Neuronal stem cell (in vitro differentiated cells): ENCODE results near the gene COA4.

Experiments
- DNase-seq: peaks from one replicate; pipeline ENCODE4 v3.0.0-alpha.2; 2013; ENCODE audit warnings: low spot score
- H2AFZ ChIP-seq: one replicate; pipeline ENCODE4 v1.6.1; 2013; ENCODE audit warnings: mild to moderate bottlenecking, low read length, inconsistent platforms
- H2AK5ac ChIP-seq: 2 replicates; pipeline ENCODE4 v1.6.1; 2013; ENCODE audit warnings: low read depth, mild to moderate bottlenecking, inconsistent platforms, low read length, moderate library complexity, mixed read lengths
- H2BK120ac ChIP-seq: 2 replicates; pipeline ENCODE4 v1.6.1; 2013; ENCODE audit warnings: low read depth, mild to moderate bottlenecking, inconsistent platforms, low read length, moderate library complexity, mixed read lengths
- H2BK12ac ChIP-seq: one replicate; pipeline ENCODE4 v1.6.1; 2013; ENCODE audit warnings: low read length, inconsistent platforms
- H2BK15ac ChIP-seq: 2 replicates; pipeline ENCODE4 v1.6.1; 2013; ENCODE audit warnings: mild to moderate bottlenecking, low read length, inconsistent platforms, mixed read lengths
- H2BK5ac ChIP-seq: one replicate; pipeline ENCODE4 v1.6.1; 2013; ENCODE audit warnings: inconsistent platforms, mild to moderate bottlenecking, low read length, moderate library complexity
- H3K14ac ChIP-seq: one replicate; pipeline ENCODE4 v1.6.1; 2013; ENCODE audit warnings: low read length, inconsistent platforms
- H3K18ac ChIP-seq: 2 replicates; pipeline ENCODE4 v1.6.1; 2013; ENCODE audit warnings: low read length, inconsistent platforms
- H3K23ac ChIP-seq: 2 replicates; pipeline ENCODE4 v1.6.1; 2013; ENCODE audit warnings: low read depth, mild to moderate bottlenecking, mixed read lengths, low read length, inconsistent platforms; ENCODE audit not compliant: poor library complexity
- H3K27ac ChIP-seq: replicated peaks from 3 replicates; pipeline ENCODE4 v1.5.1; 2013; ENCODE audit warnings: low read length, inconsistent platforms
- H3K27me3 ChIP-seq, 3 experiments: 2 replicates each; pipeline ENCODE4 v1.6.1; 2013; ENCODE audit warnings: low read length in 3 of 3, mild to moderate bottlenecking in 2 of 3, inconsistent platforms in 1 of 3, low read depth in 1 of 3, mixed read lengths in 1 of 3, moderate library complexity in 1 of 3; ENCODE audit not compliant: control insufficient read depth in 3 of 3, insufficient read depth in 3 of 3
- H3K36me3 ChIP-seq, 2 donors: replicated peaks in 1 of 2; 2 replicates each; pipeline ENCODE4 v1.6.1; 2013; ENCODE audit warnings: low read length in 2 of 2; ENCODE audit not compliant: control insufficient read depth in 2 of 2, insufficient read depth in 2 of 2
- H3K4ac ChIP-seq: 2 replicates; pipeline ENCODE4 v1.6.1; 2013; ENCODE audit warnings: inconsistent platforms, mild to moderate bottlenecking, low read length, moderate library complexity
- H3K4me1 ChIP-seq, 2 donors: 1 replicate in 1 of 2; 2 replicates in 1 of 2; pipeline ENCODE4 v1.6.1; 2013; ENCODE audit warnings: low read length in 2 of 2, low read depth in 1 of 2; ENCODE audit not compliant: control insufficient read depth in 2 of 2, insufficient read depth in 1 of 2
- H3K4me2 ChIP-seq: one replicate; pipeline ENCODE4 v1.6.1; 2013; ENCODE audit warnings: mild to moderate bottlenecking, low read length, inconsistent platforms; ENCODE audit not compliant: insufficient read depth, poor library complexity, severe bottlenecking
- H3K4me3 ChIP-seq, 2 donors: 2 replicates each; pipeline ENCODE4 v1.5.1; 2013; ENCODE audit warnings: low read length in 2 of 2, mild to moderate bottlenecking in 2 of 2, inconsistent platforms in 1 of 2, moderate library complexity in 1 of 2
- H3K79me1 ChIP-seq: one replicate; pipeline ENCODE4 v1.6.1; 2013; ENCODE audit warnings: low read depth, mild to moderate bottlenecking, inconsistent platforms, low read length, moderate library complexity
- H3K9ac ChIP-seq: one replicate; pipeline ENCODE4 v1.6.1; 2013; ENCODE audit warnings: mild to moderate bottlenecking, low read depth, low read length, inconsistent platforms; ENCODE audit not compliant: poor library complexity
- H3K9me3 ChIP-seq, 2 donors: replicated peaks in 1 of 2; 2 replicates each; pipeline versions ENCODE3 to v1.6.1; 2013; ENCODE audit warnings: low read length in 2 of 2, mild to moderate bottlenecking in 2 of 2, inconsistent platforms in 1 of 2, low read depth in 1 of 2, mixed read lengths in 1 of 2, moderate library complexity in 1 of 2; ENCODE audit not compliant: control insufficient read depth in 2 of 2, insufficient read depth in 1 of 2
- H4K8ac ChIP-seq: one replicate; pipeline ENCODE4 v1.6.1; 2013; ENCODE audit warnings: low read depth, mild to moderate bottlenecking, inconsistent platforms, low read length, moderate library complexity
- H4K91ac ChIP-seq: one replicate; pipeline ENCODE4 v1.6.1; 2013; ENCODE audit warnings: low read length, low read depth, mild to moderate bottlenecking, inconsistent platforms; ENCODE audit not compliant: poor library complexity
- WGBS, 2 donors: extraction: QIAGEN DNeasy Blood & Tissue Kit; methylation state at CpG; one replicate each; pipeline ENCODE4 v1.1.7; 2013; ENCODE audit warnings: missing lambda C conversion rate in 2 of 2, mixed read lengths in 1 of 2; ENCODE audit not compliant: insufficient read length in 2 of 2, insufficient replicate concordance in 1 of 2; ENCODE audit errors: extremely low coverage in 2 of 2; 5-methylcytosine and 5-hydroxymethylcytosine counted together

The COA4 gene

DNA sequence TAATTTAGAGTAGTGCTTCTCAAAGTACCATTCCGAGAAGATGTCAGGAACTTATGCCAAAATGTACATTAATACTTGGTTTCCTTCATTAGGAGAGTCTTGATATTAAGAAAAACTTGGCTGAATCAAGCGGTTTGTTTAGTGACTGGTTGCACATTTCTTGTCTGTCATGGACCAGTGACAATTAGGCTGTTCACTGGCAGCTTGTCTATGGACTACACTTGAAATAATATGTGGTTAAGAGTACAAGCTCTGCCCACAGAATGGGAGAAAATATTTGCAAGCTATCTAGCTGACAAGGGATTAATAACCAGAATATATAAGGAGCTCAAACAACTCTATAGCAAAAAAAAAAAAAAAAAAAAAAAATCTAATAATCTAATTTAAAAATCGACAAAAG is 24.6 kb downstream of the COA4 start:
- Histone ChIP-seq H3K27me3 (no peaks in the 10 kb centered on the region), H3K14ac (no peak overlapping the region), H2AK5ac (no peak overlapping the region), H3K9me3 (no peaks in the 10 kb centered on the region), H3K23ac (no peak overlapping the region), H3K36me3 (peaks cover 1 to 4% of the 10 kb centered on the region in 2 donors), H3K4me1 (peaks cover 0 to 7% of the 10 kb centered on the region in 2 donors), H3K4ac (no peak overlapping the region), H3K79me1 (no peaks in the 10 kb centered on the region), H2BK120ac (no peak overlapping the region), H2BK5ac (no peak overlapping the region), H3K4me3 (no peak overlapping the region), H3K27ac (no peak overlapping the region), H3K4me2 (no peak overlapping the region), H4K91ac (no peak overlapping the region), H2AFZ (no peak overlapping the region), H3K9ac (no peak overlapping the region), H2BK12ac (no peak overlapping the region), H2BK15ac (no peak overlapping the region), H3K18ac (no peak overlapping the region), H4K8ac (no peak overlapping the region)
- WGBS, 2 donors: no CpG with 5 or more reads among the region's 3 CpGs
- no peak for DNase-seq

DNA sequence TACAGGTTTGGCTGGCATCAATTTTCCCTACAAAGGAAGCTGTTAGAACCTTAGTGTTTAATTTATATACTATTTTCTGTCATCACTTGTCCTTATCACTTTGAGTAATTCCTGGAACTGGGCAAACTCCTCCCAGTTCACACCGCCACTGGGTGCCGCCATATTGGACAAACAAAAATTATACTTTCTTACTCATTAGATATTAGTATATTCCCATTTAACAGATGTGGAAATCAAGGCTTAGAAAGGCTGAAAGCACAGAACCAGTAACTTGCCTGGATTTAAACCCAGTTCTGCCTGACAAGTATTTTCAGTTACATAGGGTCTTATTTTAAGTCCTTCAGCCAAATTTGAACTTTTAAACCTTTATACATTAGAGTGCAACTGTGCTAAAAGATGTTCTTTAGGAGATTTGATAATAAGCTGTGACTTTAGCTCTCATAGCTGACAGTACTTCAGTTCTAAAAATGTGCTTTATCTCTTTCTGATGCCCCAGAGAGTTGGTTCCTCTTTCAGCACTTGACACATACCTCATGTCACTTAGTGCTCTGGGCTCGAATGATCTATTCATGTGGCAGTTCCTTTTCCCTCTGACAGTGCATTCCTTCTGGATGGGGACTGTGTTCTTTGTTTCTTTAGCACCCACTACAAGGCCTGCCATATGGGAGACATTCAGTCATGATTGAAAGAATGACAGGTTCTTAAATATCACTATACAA is 25.4 kb downstream of the COA4 start:
- no peak overlapping the region for H3K9ac ChIP-seq
- H3K27ac ChIP-seq: no peak overlapping the region
- WGBS, 2 donors: no CpG with 5 or more reads among the region's 3 CpGs
- no peak overlapping the region for H2BK15ac ChIP-seq
- H3K4me1 ChIP-seq: peaks cover 0 to 4% of the 10 kb centered on the region in 2 donors
- H4K8ac ChIP-seq: no peak overlapping the region
- H3K36me3 ChIP-seq: peaks cover 1 to 4% of the 10 kb centered on the region in 2 donors
- no peaks in the 10 kb centered on the region for H3K79me1 ChIP-seq
- H3K18ac ChIP-seq: no peak overlapping the region
- H4K91ac ChIP-seq: no peak overlapping the region
- H2BK5ac ChIP-seq: no peak overlapping the region
- no peak overlapping the region for H2BK12ac ChIP-seq
- H2BK120ac ChIP-seq: no peak overlapping the region
- H2AK5ac ChIP-seq: no peak overlapping the region
- no peak overlapping the region for H3K4me3 ChIP-seq
- H3K27me3 ChIP-seq: no peaks in the 10 kb centered on the region
- no peak overlapping the region for H3K14ac ChIP-seq
- no peak overlapping the region for H3K23ac ChIP-seq
- DNase-seq: no peak
- H3K9me3 ChIP-seq: no peaks in the 10 kb centered on the region
- no peak overlapping the region for H2AFZ ChIP-seq
- H3K4me2 ChIP-seq: no peak overlapping the region
- H3K4ac ChIP-seq: no peak overlapping the region

DNA sequence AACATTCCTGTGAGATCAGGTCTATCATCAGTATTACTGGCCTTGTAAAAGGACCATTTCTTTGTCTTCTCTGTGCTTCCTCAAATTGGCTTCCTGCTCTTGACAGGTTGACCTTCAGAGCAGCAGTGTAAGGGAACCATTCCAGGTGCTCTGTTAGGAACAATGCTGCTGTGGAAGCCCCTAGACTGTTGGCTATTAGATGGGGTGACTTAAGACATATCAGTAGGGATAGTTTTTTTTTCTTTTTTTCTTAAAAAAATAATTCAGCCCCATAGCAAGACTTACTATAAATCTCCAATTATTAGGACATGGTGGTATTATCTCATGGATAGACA is 37.6 kb downstream of the COA4 start:
- no peak overlapping the region for H2BK15ac ChIP-seq
- no peak overlapping the region for H2AK5ac ChIP-seq
- no peak overlapping the region for H2AFZ ChIP-seq
- H3K27me3 ChIP-seq: no peaks in the 10 kb centered on the region
- no peak overlapping the region for H3K4me3 ChIP-seq
- no peak for DNase-seq
- no peak overlapping the region for H4K91ac ChIP-seq
- no peak overlapping the region for H2BK12ac ChIP-seq
- H3K9ac ChIP-seq: no peak overlapping the region
- H3K36me3 ChIP-seq: peaks cover 2 to 16% of the 10 kb centered on the region in 2 donors
- no peak overlapping the region for H3K4me2 ChIP-seq
- no peak overlapping the region for H3K4ac ChIP-seq
- H3K14ac ChIP-seq: no peak overlapping the region
- H3K23ac ChIP-seq: no peak overlapping the region
- no peaks in the 10 kb centered on the region for H3K9me3 ChIP-seq
- no peak overlapping the region for H3K18ac ChIP-seq
- no peak overlapping the region for H4K8ac ChIP-seq
- H2BK5ac ChIP-seq: no peak overlapping the region
- peaks cover 6 to 7% of the 10 kb centered on the region in 2 donors for H3K4me1 ChIP-seq
- no peaks in the 10 kb centered on the region for H3K79me1 ChIP-seq
- H2BK120ac ChIP-seq: no peak overlapping the region
- H3K27ac ChIP-seq: no peak overlapping the region

DNA sequence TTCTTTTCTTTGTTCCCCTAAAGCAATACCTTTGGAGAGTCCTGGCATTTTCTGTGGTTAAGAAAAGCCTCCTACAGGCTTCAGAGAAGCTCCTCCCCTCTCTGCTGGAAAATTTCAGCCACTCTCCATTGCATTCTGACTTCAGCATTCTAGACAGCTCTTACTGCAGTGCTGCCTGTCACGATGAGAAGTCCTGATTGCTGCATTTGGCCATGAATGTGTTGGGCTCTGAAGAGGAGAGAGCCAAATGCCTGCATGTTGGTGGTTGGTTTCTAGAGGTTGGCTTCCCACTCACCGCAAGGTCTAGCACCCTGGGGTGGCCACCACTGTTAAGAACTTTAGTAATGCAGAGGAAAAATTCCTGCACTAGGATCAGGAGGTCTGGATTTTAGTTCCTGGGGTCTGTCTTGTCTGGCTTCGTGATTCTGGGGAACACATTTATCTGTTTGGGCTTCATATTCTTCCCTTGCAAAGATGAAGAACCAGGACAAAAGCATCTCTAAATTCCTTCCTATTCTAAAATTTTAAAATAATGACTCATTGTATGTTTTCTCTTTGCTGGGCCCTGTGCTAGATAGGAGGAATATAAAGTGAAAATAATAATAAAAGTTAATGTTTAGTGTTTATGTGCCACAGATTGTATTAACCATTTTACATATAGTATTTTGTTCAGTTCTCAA is 38.1 kb downstream of the COA4 start:
- Histone ChIP-seq H3K18ac (peak overlapping the region; percentile 21), H3K4me3 (no peak overlapping the region), H3K9ac (no peak overlapping the region), H3K4me2 (no peak overlapping the region), H2BK15ac (no peak overlapping the region), H3K4me1 (peaks cover 6 to 7% of the 10 kb centered on the region in 2 donors), H3K27me3 (no peaks in the 10 kb centered on the region), H3K14ac (no peak overlapping the region), H3K23ac (no peak overlapping the region), H4K8ac (no peak overlapping the region), H2AFZ (peak overlapping the region; percentile 17), H3K79me1 (no peaks in the 10 kb centered on the region), H2BK120ac (no peak overlapping the region), H3K36me3 (peaks cover 2 to 11% of the 10 kb centered on the region in 2 donors), H3K9me3 (no peaks in the 10 kb centered on the region), H3K4ac (no peak overlapping the region), H2AK5ac (no peak overlapping the region), H3K27ac (peak overlapping the region; percentile 18), H4K91ac (no peak overlapping the region), H2BK12ac (no peak overlapping the region), H2BK5ac (no peak overlapping the region)
- DNase-seq: no peak
- WGBS, 2 donors: no CpG with 5 or more reads among the region's 3 CpGs
